Mucosa of rectum (tissue), 2 donors: Measurements from ENCODE around the gene RRP8.
A peak's percentile ranks its signal among the peaks of the same experiment; 100 is the strongest.

Experiments used
- H3K27ac ChIP-seq, 2 donors: one replicate each; pipeline ENCODE4 v1.7.0; 2013; ENCODE audit warnings: inconsistent platforms in 2 of 2, low read depth in 2 of 2, low read length in 2 of 2
- H3K27me3 ChIP-seq, 2 donors: one replicate each; pipeline ENCODE4 v1.7.0; 2013; ENCODE audit warnings: low read length in 2 of 2; ENCODE audit not compliant: control insufficient read depth in 2 of 2, insufficient read depth in 2 of 2
- H3K36me3 ChIP-seq, 2 donors: one replicate each; pipeline ENCODE4 v1.7.0; 2013; ENCODE audit warnings: low read length in 2 of 2; ENCODE audit not compliant: control insufficient read depth in 2 of 2, insufficient read depth in 2 of 2
- H3K4me1 ChIP-seq, 2 donors: one replicate each; pipeline ENCODE4 v1.7.0; 2013; ENCODE audit warnings: low read length in 2 of 2, mild to moderate bottlenecking in 1 of 2; ENCODE audit not compliant: control insufficient read depth in 2 of 2, insufficient read depth in 2 of 2
- H3K4me3 ChIP-seq, 2 donors: one replicate each; pipeline ENCODE4 v1.7.0; 2013; ENCODE audit warnings: low read length in 2 of 2
- H3K9ac ChIP-seq, 2 donors: one replicate each; pipeline ENCODE4 v1.7.0; 2013; ENCODE audit warnings: low read length in 2 of 2, low read depth in 1 of 2, mild to moderate bottlenecking in 1 of 2
- H3K9me3 ChIP-seq, 2 donors: one replicate each; pipeline ENCODE4 v1.7.0; 2013; ENCODE audit warnings: low read length in 2 of 2; ENCODE audit not compliant: control insufficient read depth in 2 of 2
- donor health status: healthy.
- donor health status: Normal muscosa, but diverticular disease.

RRP8 gene

DNA sequence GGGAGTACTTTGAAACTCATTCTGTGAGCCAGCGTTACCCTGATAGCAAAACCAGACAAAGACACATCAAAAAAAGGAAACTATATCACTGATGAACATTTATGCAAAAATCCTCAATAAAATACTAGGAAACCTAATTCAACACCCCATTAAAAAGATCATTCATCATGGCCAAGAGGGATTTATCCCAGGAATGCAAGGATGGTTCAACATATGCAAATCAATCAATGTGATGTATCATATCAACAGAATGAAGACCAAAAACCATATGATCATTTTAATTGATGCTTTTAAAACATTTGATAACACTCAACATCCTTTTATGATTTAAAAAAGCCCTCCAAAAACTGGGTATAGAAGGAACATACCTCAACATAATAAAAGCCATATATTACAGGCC is 19.8 kb downstream of the RRP8 start:
- H3K9me3 ChIP-seq = peaks cover 0 to 2% of the 10 kb centered on the region in 2 donors
- H3K4me3 ChIP-seq = no peak overlapping the region
- peaks cover 0 to 3% of the 10 kb centered on the region in 2 donors for H3K36me3 ChIP-seq
- no peaks in the 10 kb centered on the region for H3K27me3 ChIP-seq
- no peak overlapping the region for H3K9ac ChIP-seq
- H3K27ac ChIP-seq = no peak overlapping the region
- H3K4me1 ChIP-seq = no peaks in the 10 kb centered on the region

DNA sequence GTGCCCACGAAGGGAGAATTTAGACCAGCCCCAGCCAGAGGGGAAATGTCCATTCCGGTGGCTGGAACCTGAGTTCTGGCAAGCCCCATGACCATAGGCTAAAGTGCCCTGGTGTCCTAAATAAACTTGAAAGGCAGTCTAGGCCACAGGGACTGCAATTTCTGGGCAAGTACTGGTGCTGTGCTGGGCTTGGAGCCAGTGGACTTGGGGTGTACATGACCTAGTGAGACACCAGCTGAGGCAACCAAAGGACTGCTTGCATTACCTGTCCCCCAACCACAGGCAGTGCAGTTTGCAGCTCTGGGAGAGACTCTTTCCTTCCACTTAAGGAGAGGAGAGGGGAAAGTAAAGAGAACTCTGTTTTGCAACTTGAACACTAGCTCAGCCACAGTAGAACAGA is 23.7 kb downstream of the RRP8 start:
- Histone ChIP-seq H3K27ac (no peak overlapping the region), H3K9ac (no peak overlapping the region), H3K27me3 (no peaks in the 10 kb centered on the region), H3K9me3 (peaks cover 0 to 2% of the 10 kb centered on the region in 2 donors), H3K36me3 (no peaks in the 10 kb centered on the region), H3K4me3 (no peak overlapping the region), H3K4me1 (no peaks in the 10 kb centered on the region)

DNA sequence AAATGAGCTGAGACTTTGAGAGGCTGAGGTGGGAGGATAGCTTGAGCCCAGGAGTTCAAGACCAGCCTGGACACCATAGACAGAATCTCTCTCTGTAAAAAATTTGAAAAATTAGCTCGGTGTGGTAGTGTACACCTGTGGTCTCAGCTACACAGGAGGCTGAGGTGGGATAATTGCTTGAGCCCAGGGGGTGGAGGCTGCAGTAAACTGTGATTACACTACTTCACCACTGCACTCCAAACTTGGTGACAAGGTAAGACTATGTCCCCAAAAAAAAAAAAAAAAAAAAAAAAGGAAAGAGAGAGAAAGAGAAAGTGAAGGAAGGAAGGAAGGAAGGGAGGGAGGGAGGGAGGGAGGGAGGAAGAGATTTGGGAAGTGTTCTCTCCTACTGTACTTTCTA is 25.3 kb downstream of the RRP8 start:
- H3K9me3 ChIP-seq = no peaks in the 10 kb centered on the region
- no peaks in the 10 kb centered on the region for H3K36me3 ChIP-seq
- no peak overlapping the region for H3K27ac ChIP-seq
- no peak overlapping the region for H3K9ac ChIP-seq
- no peak overlapping the region for H3K4me3 ChIP-seq
- H3K4me1 ChIP-seq = no peaks in the 10 kb centered on the region
- H3K27me3 ChIP-seq = no peaks in the 10 kb centered on the region

DNA sequence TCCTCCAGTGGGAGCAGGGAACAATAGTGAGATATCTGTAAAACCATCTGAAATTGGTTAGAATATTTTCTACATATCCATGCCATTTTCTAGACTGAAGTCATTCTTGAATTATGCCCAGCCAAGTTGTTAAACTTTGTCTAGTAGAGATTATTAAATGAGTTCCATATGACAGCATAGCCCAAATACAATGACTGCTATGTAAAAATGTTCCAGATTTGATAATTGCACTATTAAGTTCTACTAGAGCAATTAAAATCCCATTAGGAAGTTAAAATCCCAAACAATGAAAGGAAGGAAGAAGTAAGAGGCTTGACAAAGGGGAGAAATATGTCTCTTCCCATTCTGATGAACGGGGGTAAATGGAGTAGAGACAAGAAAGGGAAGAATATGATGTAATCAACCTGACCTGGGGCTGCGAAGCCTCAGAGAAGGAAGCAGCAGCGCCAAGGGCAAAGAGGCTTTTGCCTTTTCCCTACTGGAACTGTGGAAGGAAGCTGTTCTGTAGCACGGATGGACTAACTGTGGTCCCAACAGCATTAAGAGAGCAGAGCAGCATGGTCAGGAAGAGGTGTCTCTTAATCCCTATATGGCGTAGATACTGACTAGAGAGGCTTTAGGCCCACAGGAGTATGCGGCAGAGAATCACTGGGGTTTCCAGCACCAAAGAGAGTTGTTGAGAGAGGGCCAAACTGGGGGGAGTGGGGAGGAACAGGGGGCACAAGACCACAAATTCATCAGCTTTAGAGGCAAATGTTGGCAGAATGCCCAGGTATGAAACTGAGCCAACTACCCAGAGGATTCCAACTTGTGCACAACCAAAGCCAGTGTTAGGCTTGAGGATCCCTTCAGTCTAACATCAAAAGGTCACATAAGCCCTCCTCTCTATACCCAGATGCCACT is 26.7 kb downstream of the RRP8 start:
- H3K9me3 ChIP-seq = no peaks in the 10 kb centered on the region
- peak overlapping the region in 1 of 2 donors; percentile 1 for H3K27ac ChIP-seq
- H3K9ac ChIP-seq = no peak overlapping the region
- H3K4me1 ChIP-seq = no peaks in the 10 kb centered on the region
- H3K4me3 ChIP-seq = no peak overlapping the region
- H3K27me3 ChIP-seq = no peaks in the 10 kb centered on the region
- no peaks in the 10 kb centered on the region for H3K36me3 ChIP-seq

DNA sequence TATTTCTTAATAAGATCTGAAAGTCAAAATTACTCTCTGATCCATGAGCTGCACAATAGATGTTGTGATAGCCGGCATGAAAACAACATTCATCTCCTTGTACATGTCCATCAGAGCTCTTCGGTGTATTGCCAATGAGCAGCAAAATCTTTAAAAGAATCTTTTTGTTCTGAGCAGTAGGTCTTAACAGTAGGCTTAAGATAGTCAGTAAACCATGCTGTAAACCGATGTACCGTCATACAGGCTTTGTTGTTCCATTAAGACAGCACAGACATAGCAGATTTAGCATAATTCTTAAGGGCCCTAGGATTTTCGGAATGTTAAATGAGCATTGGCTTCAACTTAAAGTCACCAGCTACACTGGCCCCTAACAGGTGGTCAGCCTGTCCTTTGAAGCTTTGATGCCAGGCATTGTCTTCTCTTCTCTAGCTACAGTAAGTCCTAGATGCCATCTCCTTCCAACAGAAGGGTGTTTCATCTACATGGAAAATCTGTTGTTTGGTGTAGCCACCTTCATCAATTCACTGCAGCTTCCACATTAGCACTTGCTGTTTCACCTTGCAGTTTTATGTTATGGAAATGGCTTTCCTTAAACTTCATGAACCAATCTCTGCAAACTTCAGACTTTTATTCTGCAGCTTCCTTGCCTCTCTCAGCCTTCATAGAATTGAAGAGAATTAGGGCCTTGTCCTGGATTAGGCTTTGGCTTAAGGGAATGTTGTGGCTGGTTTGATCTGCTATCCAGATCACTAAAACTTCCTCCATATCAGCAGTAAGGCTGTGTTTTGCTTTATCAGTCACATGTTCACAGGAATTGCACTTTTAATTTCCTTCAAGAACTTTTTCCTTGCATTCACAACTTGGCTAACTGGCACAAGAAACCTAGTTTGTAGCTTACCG is 28.4 kb downstream of the RRP8 start:
- H3K27ac ChIP-seq = no peak overlapping the region

DNA sequence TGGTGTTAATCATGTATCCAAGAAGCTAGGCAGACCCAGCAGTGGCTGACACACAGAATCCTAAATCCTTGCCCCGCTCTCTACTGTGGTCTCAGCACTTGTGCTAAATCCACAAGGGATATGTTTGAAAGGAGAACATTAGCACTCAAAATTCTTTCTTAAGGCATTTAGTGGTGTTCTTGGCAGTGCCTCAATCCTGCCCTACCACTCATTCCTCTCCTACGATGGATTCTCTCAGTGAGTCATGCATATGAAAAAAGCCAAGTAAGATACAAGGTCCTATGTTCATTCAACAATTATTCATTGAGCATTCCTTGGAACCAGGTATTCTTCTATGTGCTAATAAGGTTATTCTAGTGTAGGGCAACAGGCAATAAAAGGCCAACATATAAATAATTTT is 31.2 kb downstream of the RRP8 start:
- no peak overlapping the region for H3K4me3 ChIP-seq

More for the DNA sequence above, 28.4 kb downstream of the RRP8 start:
- Histone ChIP-seq H3K9me3 (no peaks in the 10 kb centered on the region), H3K4me1 (no peaks in the 10 kb centered on the region), H3K4me3 (no peak overlapping the region), H3K9ac (no peak overlapping the region), H3K27me3 (no peaks in the 10 kb centered on the region), H3K36me3 (no peaks in the 10 kb centered on the region)

DNA sequence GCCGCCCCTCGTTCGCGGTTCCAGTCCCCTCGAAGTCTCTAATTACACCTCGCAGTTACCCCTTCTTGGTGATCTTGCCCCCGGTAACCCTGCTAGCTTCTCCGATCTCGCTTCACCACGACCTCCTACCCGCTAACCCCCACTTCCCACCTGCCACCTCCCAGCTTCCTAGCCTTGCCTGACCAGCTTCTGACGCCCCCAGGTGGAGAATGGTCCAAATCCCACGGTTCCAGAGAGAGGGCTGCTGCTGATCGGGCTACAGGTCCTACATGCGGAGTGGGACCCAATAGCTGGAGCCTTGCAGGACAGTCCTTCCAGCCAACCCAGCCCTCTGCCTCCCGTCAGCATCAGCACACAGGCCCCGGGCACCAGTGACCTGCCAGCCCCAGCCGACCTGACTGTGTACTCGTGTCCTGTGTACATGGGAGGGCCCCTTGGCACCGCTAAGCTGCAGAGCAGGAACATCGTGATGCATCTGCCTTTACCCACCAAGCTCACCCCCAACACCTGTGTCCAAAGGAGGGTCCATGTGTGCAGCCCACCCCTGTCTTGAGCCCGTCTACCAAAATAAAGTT is 31.9 kb downstream of the RRP8 start:
- Histone ChIP-seq H3K27ac (no peak overlapping the region), H3K9ac (no peak overlapping the region), H3K4me1 (no peaks in the 10 kb centered on the region), H3K27me3 (no peaks in the 10 kb centered on the region), H3K9me3 (no peaks in the 10 kb centered on the region), H3K4me3 (no peak overlapping the region), H3K36me3 (no peaks in the 10 kb centered on the region)

More for the DNA sequence above, 31.2 kb downstream of the RRP8 start:
- Histone ChIP-seq H3K27ac (no peak overlapping the region), H3K9ac (no peak overlapping the region), H3K4me1 (no peaks in the 10 kb centered on the region), H3K9me3 (no peaks in the 10 kb centered on the region), H3K36me3 (no peaks in the 10 kb centered on the region), H3K27me3 (no peaks in the 10 kb centered on the region)

DNA sequence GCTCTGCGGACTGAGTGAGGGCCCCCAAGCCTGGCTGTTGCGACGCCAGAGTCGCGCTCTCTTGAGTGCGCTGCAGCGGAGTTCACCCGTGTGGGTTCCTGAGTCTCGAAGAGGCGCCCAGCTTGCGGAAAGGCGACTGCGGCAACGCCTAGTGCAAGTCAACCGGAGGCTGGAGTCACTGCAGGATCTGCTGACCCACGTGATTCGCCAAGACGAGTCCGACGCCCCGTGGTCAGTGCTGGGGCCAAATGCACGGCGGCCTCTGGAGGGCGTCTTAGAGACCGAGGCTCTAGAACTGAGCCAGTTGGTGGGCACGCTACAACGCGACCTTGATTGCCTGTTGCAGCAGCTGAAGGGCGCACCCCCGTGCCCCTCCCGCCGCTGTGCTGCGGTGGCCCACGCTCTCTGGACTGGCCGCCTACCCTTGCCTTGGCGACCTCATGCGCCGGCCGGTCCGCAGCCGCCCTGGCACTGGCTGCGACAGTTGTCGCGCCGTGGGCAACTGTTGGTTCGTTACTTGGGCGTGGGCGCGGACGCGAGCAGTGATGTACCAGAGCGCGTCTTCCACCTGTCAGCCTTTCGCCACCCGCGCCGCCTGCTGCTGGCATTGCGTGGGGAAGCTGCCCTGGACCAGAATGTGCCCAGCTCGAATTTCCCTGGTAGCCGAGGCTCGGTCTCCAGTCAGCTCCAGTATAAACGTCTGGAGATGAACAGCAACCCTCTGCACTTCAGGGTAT is 32.6 kb downstream of the RRP8 start:
- H3K9me3 ChIP-seq = no peaks in the 10 kb centered on the region
- H3K36me3 ChIP-seq = no peaks in the 10 kb centered on the region
- no peak overlapping the region for H3K4me3 ChIP-seq
- no peaks in the 10 kb centered on the region for H3K4me1 ChIP-seq
- no peaks in the 10 kb centered on the region for H3K27me3 ChIP-seq
- no peak overlapping the region for H3K27ac ChIP-seq
- no peak overlapping the region for H3K9ac ChIP-seq

DNA sequence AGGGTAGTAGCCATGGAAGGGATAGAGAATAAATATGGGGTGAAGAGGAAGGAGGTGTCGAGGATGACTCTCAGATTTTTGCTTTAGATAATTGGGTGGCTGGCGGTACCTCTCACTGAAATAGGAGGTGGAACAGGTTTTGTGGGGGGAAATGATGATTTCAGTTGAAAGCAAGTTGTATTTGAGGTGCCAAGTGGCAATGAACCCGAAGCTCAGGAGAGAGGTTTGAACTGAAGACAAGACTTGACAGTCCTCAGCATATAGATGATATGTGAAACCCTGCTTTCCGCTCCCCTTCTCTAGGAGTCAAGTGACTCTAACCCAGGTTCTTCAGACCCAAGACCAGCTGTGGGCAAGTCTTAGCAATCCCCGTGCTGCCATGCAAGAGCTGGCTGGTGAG is 33.7 kb downstream of the RRP8 start:
- Histone ChIP-seq H3K27me3 (no peaks in the 10 kb centered on the region), H3K4me3 (no peak overlapping the region), H3K27ac (no peak overlapping the region), H3K4me1 (no peaks in the 10 kb centered on the region), H3K9me3 (no peaks in the 10 kb centered on the region), H3K36me3 (no peaks in the 10 kb centered on the region), H3K9ac (no peak overlapping the region)
